HL-60 (cell line): Measurements from ENCODE around the gene PSMF1.

ENCODE experiments used
- DNase-seq, 2 experiments: peaks; one replicate each; pipeline ENCODE4 v3.0.0-alpha.2; 2010 to 2020; ENCODE audit warnings: low read depth in 1 of 2, low spot score in 1 of 2
- H3K27ac ChIP-seq: fragments of 250-450 bp; sonication (Bioruptor Pico); replicated peaks from 2 replicates; pipeline ENCODE4 v1.5.1; 2020; ENCODE audit warnings: mild to moderate bottlenecking, moderate library complexity
- H3K27me3 ChIP-seq: fragments of 250-450 bp; sonication (Bioruptor Pico); 2 replicates; pipeline ENCODE4 v1.5.1; 2021; ENCODE audit warnings: mild to moderate bottlenecking, moderate library complexity; ENCODE audit not compliant: insufficient read depth, poor library complexity, severe bottlenecking
- H3K4me3 ChIP-seq: replicated peaks from 2 replicates; pipeline ENCODE4 v1.5.1; 2011; ENCODE audit warnings: mild to moderate bottlenecking, control low read depth, low read length; ENCODE audit not compliant: insufficient read depth
- GABPA ChIP-seq: IDR thresholded peaks from 2 replicates; pipeline ENCODE4 v1.6.1; 2012; ENCODE audit warnings: low read depth
- POLR2AphosphoS5 ChIP-seq: IDR thresholded peaks from 2 replicates; pipeline ENCODE4 v1.6.1; 2012; ENCODE audit warnings: low read depth
- REST ChIP-seq: IDR thresholded peaks from 2 replicates; pipeline ENCODE4 v1.6.1; 2012; ENCODE audit warnings: low read depth; ENCODE audit not compliant: insufficient replicate concordance
- SPI1 ChIP-seq: IDR thresholded peaks from 2 replicates; pipeline ENCODE4 v1.6.1; 2012; ENCODE audit warnings: low read depth, mild to moderate bottlenecking, borderline replicate concordance
- TF ChIP-seq, protein P1 (sequence below): IDR thresholded peaks from one replicate; pipeline ENCODE4 v1.5.1; 2011; ENCODE audit warnings: low read length, control low read depth, inconsistent platforms; ENCODE audit not compliant: insufficient read depth

PSMF1 gene

GRCh38 chr20:1155342-1155741 lies 36.9 kb downstream of the PSMF1 start:
- H3K27ac ChIP-seq, result no peak overlapping the region
- no peak for DNase-seq
- no peaks in the 10 kb centered on the region for H3K27me3 ChIP-seq
- TF ChIP-seq POLR2AphosphoS5 (no peak), GABPA (no peak)
- TF ChIP-seq, protein P1, sequence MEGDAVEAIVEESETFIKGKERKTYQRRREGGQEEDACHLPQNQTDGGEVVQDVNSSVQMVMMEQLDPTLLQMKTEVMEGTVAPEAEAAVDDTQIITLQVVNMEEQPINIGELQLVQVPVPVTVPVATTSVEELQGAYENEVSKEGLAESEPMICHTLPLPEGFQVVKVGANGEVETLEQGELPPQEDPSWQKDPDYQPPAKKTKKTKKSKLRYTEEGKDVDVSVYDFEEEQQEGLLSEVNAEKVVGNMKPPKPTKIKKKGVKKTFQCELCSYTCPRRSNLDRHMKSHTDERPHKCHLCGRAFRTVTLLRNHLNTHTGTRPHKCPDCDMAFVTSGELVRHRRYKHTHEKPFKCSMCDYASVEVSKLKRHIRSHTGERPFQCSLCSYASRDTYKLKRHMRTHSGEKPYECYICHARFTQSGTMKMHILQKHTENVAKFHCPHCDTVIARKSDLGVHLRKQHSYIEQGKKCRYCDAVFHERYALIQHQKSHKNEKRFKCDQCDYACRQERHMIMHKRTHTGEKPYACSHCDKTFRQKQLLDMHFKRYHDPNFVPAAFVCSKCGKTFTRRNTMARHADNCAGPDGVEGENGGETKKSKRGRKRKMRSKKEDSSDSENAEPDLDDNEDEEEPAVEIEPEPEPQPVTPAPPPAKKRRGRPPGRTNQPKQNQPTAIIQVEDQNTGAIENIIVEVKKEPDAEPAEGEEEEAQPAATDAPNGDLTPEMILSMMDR, result no peak
- no peak overlapping the region for H3K4me3 ChIP-seq

GRCh38 chr20:1160496-1160895 lies 42.1 kb downstream of the PSMF1 start:
- no peaks in the 10 kb centered on the region for H3K27me3 ChIP-seq

GRCh38 chr20:1160991-1161390 lies 42.6 kb downstream of the PSMF1 start:
- H3K27ac ChIP-seq, result no peak overlapping the region
- no peak for TF ChIP-seq GABPA
- TF ChIP-seq SPI1, result no peak
- no peak for TF ChIP-seq REST
- no peak for TF ChIP-seq POLR2AphosphoS5
- TF ChIP-seq, protein P1, result no peak
- no peak for DNase-seq
- H3K4me3 ChIP-seq, result no peak overlapping the region
- H3K27me3 ChIP-seq, result no peaks in the 10 kb centered on the region

More at GRCh38 chr20:1160496-1160895, 42.1 kb downstream of the PSMF1 start:
- DNase-seq, result no peak
- Histone ChIP-seq H3K27ac (no peak overlapping the region), H3K4me3 (no peak overlapping the region)
- no peak for TF ChIP-seq GABPA
- TF ChIP-seq POLR2AphosphoS5, result no peak
- TF ChIP-seq, protein P1, result no peak
- TF ChIP-seq SPI1, result no peak

DNA sequence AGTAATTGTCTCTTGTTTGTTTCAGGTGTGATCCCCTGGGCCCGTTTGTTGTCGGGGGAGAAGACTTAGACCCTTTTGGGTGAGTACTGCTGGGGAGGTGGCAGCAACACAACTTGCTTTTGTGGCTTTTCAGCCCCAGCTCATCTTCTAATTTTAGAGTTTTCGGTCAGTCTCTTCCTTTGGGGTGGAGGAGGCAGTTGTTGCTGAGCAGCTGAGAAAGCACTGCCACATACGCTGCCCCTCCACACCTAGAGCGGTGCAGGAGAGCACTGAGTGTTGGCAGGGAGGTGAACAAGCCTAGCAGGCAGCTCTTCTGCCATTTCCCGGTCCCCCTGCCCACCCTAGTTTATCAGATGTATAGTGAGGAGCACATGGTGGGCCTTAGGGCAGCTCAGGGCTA lies 44.7 kb downstream of the PSMF1 start:
- DNase-seq, result no peak
- no peak overlapping the region for H3K4me3 ChIP-seq
- no peaks in the 10 kb centered on the region for H3K27me3 ChIP-seq
- TF ChIP-seq SPI1 (no peak), REST (no peak), POLR2AphosphoS5 (no peak), GABPA (no peak)
- TF ChIP-seq, protein P1, result no peak
- H3K27ac ChIP-seq, result no peak overlapping the region
